ENCODE data around the gene BANK1.

BANK1 gene

GRCh38 chr4:101790521-101791181, at the start of gene BANK1:
BANK1 (plus strand) TSS chr4:101790730; CDS start chr4:101790881, 151 bp downstream.
- DNase-seq (ENCODE audit: low read depth in 2 of 3, low spot score in 2 of 3), result peak; percentile 2 to 18 (median 5)

DNA sequence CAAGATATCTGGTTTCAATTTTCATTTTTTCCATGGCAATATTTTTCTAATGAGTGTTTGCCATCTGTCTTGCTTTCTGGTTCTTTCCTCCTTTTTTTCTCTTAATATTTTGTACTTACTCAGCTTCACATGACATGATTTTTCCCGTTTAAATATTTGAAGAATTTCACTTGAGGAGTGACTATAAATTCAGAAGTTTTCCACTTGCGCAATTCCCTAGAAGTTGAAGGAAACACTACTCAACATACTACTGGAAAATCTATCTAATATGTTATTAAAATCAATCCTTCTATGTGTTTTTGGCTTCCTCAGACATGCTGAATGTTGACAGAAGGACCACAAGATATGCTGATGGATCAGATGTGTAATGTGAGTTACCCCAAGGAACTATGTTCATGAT, 36.8 kb upstream of the BANK1 start:
- no peak for DNase-seq (ENCODE audit: low read depth in 2 of 3, low spot score in 2 of 3)

GRCh38 chr4:101756181-101756580, 34.3 kb upstream of the BANK1 start:
- DNase-seq (ENCODE audit: low read depth in 2 of 3, low spot score in 2 of 3), result no peak

- DNase-seq (ENCODE audit: low read depth in 2 of 3, low spot score in 2 of 3), result no peak
Measured at GRCh38 chr4:101761405-101761804, 29.1 kb upstream of the BANK1 start.

DNA sequence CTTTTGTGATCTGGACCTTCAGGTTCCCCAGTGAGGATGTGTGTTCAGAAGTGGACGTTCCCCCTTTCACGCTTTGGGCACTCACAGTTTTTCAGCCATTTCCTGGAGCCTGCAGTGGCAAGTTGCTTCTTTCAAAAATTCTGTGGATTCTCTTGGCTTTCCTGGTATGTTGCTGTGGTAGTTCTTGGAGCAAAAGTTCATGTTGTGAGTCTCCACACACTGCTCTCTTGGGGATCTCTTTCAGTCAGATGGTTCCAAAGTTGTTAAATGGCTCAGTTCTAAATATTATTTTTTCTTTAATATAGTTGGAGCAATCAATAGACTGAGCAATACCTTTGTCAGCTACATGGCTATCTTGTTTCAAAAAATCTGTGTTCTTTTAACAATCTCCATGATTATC, 28.5 kb upstream of the BANK1 start:
- no peak for DNase-seq (ENCODE audit: low read depth in 2 of 3, low spot score in 2 of 3)

- no peak for DNase-seq (ENCODE audit: low read depth in 2 of 3, low spot score in 2 of 3)
Measured at GRCh38 chr4:101762534-101762933, 28.0 kb upstream of the BANK1 start.

DNA sequence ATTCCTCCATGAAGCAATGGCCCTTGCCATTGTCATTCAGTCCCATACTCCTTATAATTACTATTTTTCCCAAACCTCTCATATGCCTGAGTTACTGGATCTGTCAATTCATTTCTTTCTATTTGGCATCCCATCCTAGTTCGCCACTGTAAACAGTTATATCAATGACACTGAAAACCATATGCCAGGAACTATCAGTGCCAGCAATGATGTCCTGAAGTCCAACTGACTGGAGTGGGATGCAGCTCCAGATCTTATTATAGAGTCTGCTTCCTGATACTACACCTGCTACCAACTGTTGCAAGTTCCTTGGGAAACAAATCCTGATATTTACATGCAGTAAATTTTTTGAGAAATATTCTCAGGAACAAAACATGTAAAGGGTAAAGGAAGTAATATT, 27.0 kb upstream of the BANK1 start:
- no peak for DNase-seq (ENCODE audit: low read depth in 2 of 3, low spot score in 2 of 3)

GRCh38 chr4:101774807-101775206, 15.7 kb upstream of the BANK1 start:
- no peak for DNase-seq (ENCODE audit: low read depth in 2 of 3, low spot score in 2 of 3)

- no peak for DNase-seq (ENCODE audit: low read depth in 2 of 3, low spot score in 2 of 3)
Measured at GRCh38 chr4:101777431-101777830, 13.1 kb upstream of the BANK1 start.

- DNase-seq (ENCODE audit: low read depth in 2 of 3, low spot score in 2 of 3), result no peak
Measured at GRCh38 chr4:101780284-101780683, 10.2 kb upstream of the BANK1 start.

DNA sequence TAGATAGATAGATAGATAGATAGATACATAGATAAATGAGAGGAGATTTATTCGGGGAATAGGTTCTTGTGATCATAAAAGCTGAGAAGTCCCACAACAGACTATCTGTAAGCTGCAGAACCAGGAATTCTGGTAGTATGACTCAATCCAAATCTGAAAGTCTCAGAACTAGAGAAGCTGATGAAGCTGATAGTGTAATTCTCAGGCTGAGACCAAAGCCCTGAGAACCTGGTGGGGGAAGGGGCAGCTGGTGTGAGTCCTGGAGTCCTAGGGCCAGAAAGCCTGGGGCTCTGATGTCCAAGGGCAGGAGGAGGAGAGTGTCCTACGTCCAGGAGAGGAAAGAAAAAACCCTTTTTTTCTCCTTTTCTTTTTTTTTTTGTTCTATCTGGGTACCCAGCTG, 8.0 kb upstream of the BANK1 start:
- DNase-seq (ENCODE audit: low read depth in 2 of 3, low spot score in 2 of 3), result no peak

- DNase-seq (ENCODE audit: low read depth in 2 of 3, low spot score in 2 of 3), result no peak
Measured at GRCh38 chr4:101784957-101785356, 5.6 kb upstream of the BANK1 start.

DNA sequence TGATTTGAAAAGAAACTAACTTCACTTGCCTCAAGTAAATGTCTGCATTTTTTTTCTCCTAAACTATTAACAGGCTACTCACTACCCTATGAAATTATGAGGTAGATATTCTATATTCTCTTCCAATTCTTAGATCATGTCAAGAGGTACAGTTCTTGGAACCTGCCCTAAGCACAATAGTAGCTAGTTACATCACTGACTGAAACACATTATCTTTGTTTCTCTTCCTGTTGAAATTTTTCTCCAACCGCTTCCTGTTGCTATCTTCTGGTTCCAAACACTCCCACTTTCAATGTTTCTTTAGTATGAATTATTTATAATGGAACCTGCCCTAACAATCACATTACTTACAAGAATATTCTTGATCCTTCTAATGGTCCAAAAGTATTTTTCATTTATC, 5.0 kb upstream of the BANK1 start:
- DNase-seq (ENCODE audit: low read depth in 2 of 3, low spot score in 2 of 3), result no peak

DNA sequence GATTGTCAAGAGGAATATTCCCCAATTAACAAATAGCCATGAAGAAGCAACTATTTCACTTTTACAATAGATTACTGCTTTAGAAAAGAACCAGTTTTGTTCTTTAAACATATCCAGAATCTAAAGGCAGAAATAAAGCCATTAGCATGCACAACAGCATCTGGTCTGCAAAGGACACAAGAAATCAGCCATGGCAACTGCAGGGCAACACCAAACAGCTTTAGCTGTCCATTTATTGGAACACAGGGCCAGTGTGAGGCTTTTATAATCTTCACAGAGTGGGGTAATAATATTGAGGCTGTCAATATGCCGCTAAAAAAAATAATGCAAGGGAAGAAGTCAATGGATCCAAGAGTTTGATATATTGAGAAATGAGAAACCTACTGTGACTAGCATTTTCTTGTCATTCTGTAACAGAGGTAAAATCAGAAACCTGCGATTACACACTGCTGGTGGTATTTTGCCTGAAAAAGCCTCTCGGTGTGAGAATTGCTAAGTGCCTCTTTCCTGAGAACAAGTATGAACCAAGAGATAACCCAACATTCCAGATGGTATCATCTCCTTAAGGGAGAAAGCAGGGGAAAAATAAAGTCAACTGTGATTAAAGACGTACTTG, 2.7 kb upstream of the BANK1 start:
- no peak for DNase-seq (ENCODE audit: low read depth in 2 of 3, low spot score in 2 of 3)

GRCh38 chr4:101791182-101791558, 640 bp downstream of the BANK1 start:
- DNase-seq (ENCODE audit: low read depth in 2 of 3, low spot score in 2 of 3), result no peak

DNA sequence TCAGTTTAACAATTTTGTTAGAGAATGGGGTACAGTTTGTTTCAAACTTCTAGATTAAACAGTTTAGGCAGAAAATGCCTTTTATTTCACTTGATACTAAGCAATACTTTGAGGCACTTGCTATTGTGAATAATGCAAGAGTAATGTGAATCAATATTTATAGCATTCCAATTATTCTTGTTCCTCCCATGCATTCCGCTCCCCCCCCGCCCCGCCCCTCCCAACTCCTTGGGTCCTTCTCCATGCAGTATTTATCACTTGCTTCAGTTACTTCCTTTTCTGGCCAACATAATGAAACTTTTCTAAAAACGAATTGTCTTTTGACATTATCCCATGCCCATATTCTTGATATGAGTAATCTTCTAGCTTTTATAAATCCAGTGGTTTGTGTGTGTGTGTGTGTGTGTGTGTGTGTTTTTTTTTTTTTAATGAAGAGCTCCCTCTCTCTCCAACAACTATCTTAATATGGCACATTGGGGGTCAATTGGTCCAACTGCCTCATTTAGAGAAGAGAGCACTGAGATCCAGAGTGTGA, 1.6 kb downstream of the BANK1 start:
- no peak for DNase-seq (ENCODE audit: low read depth in 2 of 3, low spot score in 2 of 3)

- no peak for DNase-seq (ENCODE audit: low read depth in 2 of 3, low spot score in 2 of 3)
Measured at GRCh38 chr4:101793397-101793796, 2.9 kb downstream of the BANK1 start.

GRCh38 chr4:101794806-101795205, 4.3 kb downstream of the BANK1 start:
- no peak for DNase-seq (ENCODE audit: low read depth in 2 of 3, low spot score in 2 of 3)

- no peak for DNase-seq (ENCODE audit: low read depth in 2 of 3, low spot score in 2 of 3)
Measured at GRCh38 chr4:101795704-101796103, 5.2 kb downstream of the BANK1 start.

- no peak for DNase-seq (ENCODE audit: low read depth in 2 of 3, low spot score in 2 of 3)
Measured at GRCh38 chr4:101801958-101802357, 11.4 kb downstream of the BANK1 start.

- no peak for DNase-seq (ENCODE audit: low read depth in 2 of 3, low spot score in 2 of 3)
Measured at GRCh38 chr4:101806914-101807313, 16.4 kb downstream of the BANK1 start.

DNA sequence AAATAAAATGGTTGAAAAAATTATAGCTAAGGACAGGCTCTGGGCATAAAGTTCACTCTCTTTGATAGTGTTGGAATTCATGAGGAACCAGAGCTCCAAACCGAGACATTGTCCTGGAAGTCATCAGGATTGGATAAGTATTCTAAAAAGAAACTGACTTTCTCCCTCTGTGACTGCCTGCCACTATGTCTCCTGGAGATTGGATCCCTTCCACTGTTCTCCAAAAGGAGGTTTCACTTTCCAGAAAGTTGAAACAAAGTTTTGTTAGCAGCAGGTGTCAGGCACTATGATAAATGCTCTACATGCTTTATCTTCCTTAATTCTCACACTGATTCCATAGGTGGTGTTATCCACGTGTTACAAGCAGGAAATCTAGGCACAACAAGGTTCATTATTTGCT, 16.8 kb downstream of the BANK1 start:
- no peak for DNase-seq (ENCODE audit: low read depth in 2 of 3, low spot score in 2 of 3)

- no peak for DNase-seq (ENCODE audit: low read depth in 2 of 3, low spot score in 2 of 3)
Measured at GRCh38 chr4:101813604-101814003, 23.1 kb downstream of the BANK1 start.
